Suprapubic skin (tissue), 3 donors: ENCODE results near the gene OLFML2A.

Experiments
- POLR2A ChIP-seq, 2 donors: fragments of 450-650 bp; IDR thresholded peaks; one replicate each; pipeline ENCODE4 v1.6.1; 2017; ENCODE audit warnings: antibody characterized with exemption in 2 of 2, mild to moderate bottlenecking in 2 of 2, moderate library complexity in 2 of 2
- TF ChIP-seq, protein P1 (sequence below), 2 donors: fragments of 200-600 bp in 1 of 2; fragments of 450-650 bp in 1 of 2; sonication (generic) in 1 of 2; IDR thresholded peaks; one replicate each; pipeline ENCODE4 v1.5.1; 2016 to 2019; ENCODE audit warnings: antibody characterized with exemption in 2 of 2, mild to moderate bottlenecking in 1 of 2, moderate library complexity in 1 of 2

DNA sequence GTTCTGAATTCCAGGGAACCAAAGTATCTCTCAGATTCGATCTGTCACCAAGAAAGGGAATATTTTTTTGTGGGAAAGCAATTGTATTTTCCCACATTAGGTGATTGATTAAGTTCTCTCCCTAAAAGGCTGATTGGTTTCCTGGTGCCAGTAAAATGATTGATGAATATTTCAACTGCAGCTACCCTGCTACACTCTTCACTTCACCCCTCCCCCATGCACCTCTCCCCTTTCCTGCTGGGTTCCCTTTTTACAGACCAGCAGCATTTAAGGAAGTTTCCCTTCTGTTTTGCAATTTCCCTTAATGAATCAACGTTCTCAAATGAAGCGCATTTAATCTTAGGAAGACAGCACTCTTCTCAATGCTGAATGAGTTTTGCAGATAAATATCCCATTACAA is 18.9 kb upstream of the OLFML2A start:
- no peak for TF ChIP-seq POLR2A (IDR thresholded peaks at IDR 0.05)
- TF ChIP-seq, protein P1, sequence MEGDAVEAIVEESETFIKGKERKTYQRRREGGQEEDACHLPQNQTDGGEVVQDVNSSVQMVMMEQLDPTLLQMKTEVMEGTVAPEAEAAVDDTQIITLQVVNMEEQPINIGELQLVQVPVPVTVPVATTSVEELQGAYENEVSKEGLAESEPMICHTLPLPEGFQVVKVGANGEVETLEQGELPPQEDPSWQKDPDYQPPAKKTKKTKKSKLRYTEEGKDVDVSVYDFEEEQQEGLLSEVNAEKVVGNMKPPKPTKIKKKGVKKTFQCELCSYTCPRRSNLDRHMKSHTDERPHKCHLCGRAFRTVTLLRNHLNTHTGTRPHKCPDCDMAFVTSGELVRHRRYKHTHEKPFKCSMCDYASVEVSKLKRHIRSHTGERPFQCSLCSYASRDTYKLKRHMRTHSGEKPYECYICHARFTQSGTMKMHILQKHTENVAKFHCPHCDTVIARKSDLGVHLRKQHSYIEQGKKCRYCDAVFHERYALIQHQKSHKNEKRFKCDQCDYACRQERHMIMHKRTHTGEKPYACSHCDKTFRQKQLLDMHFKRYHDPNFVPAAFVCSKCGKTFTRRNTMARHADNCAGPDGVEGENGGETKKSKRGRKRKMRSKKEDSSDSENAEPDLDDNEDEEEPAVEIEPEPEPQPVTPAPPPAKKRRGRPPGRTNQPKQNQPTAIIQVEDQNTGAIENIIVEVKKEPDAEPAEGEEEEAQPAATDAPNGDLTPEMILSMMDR (IDR thresholded peaks at IDR 0.05): no peak
